ENCODE measurements around the gene TGM4.

The TGM4 gene

DNA sequence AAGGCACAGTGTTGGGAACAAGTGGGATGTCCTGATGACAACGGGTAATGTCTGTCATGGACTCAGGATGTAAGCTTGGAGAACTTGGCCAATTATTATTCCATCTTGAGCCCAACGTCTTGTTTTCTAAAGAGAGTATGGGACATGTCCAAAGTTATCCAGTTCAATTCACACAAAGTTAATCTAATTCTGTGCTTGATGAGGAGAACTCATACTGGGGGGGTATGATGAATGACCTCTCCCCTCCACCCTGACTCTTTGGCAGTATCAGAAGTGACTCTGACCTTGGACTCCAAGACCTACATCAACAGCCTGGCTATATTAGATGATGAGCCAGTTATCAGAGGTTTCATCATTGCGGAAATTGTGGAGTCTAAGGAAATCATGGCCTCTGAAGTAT is 36.3 kb downstream of the TGM4 start:
- TF ChIP-seq ZNF8 (CRISPR knock-in tag; IDR thresholded peaks at IDR 0.05) = no peak
- TF ChIP-seq, protein P1, sequence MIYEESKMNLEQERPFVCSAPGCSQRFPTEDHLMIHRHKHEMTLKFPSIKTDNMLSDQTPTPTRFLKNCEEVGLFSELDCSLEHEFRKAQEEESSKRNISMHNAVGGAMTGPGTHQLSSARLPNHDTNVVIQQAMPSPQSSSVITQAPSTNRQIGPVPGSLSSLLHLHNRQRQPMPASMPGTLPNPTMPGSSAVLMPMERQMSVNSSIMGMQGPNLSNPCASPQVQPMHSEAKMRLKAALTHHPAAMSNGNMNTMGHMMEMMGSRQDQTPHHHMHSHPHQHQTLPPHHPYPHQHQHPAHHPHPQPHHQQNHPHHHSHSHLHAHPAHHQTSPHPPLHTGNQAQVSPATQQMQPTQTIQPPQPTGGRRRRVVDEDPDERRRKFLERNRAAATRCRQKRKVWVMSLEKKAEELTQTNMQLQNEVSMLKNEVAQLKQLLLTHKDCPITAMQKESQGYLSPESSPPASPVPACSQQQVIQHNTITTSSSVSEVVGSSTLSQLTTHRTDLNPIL (CRISPR knock-in tag; IDR thresholded peaks at IDR 0.05; ENCODE audit: low read depth) = no peak
- no peak for TF ChIP-seq ZNF565 (CRISPR knock-in tag; conservative IDR thresholded peaks at IDR 0.05; ENCODE audit: low read depth)
- no peak for TF ChIP-seq CSDC2 (CRISPR knock-in tag; IDR thresholded peaks at IDR 0.05)
- TF ChIP-seq, protein P2, sequence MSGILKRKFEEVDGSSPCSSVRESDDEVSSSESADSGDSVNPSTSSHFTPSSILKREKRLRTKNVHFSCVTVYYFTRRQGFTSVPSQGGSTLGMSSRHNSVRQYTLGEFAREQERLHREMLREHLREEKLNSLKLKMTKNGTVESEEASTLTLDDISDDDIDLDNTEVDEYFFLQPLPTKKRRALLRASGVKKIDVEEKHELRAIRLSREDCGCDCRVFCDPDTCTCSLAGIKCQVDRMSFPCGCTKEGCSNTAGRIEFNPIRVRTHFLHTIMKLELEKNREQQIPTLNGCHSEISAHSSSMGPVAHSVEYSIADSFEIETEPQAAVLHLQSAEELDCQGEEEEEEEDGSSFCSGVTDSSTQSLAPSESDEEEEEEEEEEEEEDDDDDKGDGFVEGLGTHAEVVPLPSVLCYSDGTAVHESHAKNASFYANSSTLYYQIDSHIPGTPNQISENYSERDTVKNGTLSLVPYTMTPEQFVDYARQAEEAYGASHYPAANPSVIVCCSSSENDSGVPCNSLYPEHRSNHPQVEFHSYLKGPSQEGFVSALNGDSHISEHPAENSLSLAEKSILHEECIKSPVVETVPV (CRISPR knock-in tag; IDR thresholded peaks at IDR 0.05) = no peak
- TF ChIP-seq TOX (CRISPR knock-in tag; IDR thresholded peaks at IDR 0.05; ENCODE audit: borderline replicate concordance) = no peak
- TF ChIP-seq RARB (CRISPR knock-in tag; IDR thresholded peaks at IDR 0.05) = no peak
- TF ChIP-seq, protein P3, sequence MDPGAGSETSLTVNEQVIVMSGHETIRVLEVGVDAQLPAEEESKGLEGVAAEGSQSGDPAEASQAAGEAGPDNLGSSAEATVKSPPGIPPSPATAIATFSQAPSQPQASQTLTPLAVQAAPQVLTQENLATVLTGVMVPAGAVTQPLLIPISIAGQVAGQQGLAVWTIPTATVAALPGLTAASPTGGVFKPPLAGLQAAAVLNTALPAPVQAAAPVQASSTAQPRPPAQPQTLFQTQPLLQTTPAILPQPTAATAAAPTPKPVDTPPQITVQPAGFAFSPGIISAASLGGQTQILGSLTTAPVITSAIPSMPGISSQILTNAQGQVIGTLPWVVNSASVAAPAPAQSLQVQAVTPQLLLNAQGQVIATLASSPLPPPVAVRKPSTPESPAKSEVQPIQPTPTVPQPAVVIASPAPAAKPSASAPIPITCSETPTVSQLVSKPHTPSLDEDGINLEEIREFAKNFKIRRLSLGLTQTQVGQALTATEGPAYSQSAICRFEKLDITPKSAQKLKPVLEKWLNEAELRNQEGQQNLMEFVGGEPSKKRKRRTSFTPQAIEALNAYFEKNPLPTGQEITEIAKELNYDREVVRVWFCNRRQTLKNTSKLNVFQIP (CRISPR knock-in tag; IDR thresholded peaks at IDR 0.05; ENCODE audit: borderline replicate concordance, low read depth) = no peak

DNA sequence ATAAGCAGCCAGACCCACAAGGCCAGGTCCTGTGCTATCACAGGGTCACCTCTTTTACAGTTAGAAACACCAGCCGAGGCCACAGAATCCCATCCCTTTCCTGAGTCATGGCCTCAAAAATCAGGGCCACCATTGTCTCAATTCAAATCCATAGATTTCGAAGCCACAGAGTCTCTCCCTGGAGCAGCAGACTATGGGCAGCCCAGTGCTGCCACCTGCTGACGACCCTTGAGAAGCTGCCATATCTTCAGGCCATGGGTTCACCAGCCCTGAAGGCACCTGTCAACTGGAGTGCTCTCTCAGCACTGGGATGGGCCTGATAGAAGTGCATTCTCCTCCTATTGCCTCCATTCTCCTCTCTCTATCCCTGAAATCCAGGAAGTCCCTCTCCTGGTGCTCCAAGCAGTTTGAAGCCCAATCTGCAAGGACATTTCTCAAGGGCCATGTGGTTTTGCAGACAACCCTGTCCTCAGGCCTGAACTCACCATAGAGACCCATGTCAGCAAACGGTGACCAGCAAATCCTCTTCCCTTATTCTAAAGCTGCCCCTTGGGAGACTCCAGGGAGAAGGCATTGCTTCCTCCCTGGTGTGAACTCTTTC is 39.6 kb downstream of the TGM4 start:
- TF ChIP-seq ZNF8 (CRISPR knock-in tag; IDR thresholded peaks at IDR 0.05) = no peak
- TF ChIP-seq ZFP30 (CRISPR knock-in tag; IDR thresholded peaks at IDR 0.05) = no peak
- TF ChIP-seq CSDC2 (CRISPR knock-in tag; IDR thresholded peaks at IDR 0.05) = no peak
- TF ChIP-seq GLIS3 (CRISPR knock-in tag; IDR thresholded peaks at IDR 0.05) = no peak
- no peak for TF ChIP-seq RARB (CRISPR knock-in tag; IDR thresholded peaks at IDR 0.05)
- ATAC-seq = peak; percentile 89

More for the DNA sequence above, 36.3 kb downstream of the TGM4 start:
- no peak for ATAC-seq

DNA sequence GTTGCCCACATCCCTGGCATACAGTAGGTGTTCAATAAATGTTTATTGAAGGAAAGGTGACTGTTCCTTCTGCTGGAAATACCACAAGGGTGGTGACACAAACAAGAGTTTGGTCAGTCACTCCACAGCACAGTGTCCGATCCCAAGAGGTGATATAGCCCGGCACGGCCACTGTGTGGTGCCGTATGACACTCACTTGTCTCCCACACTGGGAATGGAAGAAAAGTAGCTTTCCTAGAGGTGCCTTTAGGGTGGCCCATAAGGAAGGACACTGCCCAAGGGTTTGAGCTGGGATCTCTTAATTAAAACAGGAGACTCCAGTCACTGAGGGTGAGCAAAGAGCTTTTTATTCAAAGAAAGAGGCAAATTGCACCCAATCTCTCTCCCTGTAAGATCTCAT is 40.5 kb downstream of the TGM4 start:
- ATAC-seq = peak; percentile 81
- TF ChIP-seq, protein P2 (CRISPR knock-in tag; IDR thresholded peaks at IDR 0.05) = no peak
- TF ChIP-seq ZNF8 (CRISPR knock-in tag; IDR thresholded peaks at IDR 0.05) (no peak), OSR1 (CRISPR knock-in tag; IDR thresholded peaks at IDR 0.05) (no peak), ZNF565 (CRISPR knock-in tag; conservative IDR thresholded peaks at IDR 0.05; ENCODE audit: low read depth) (no peak), ESRRG (CRISPR knock-in tag; IDR thresholded peaks at IDR 0.05) (no peak)
- TF ChIP-seq, protein P4, sequence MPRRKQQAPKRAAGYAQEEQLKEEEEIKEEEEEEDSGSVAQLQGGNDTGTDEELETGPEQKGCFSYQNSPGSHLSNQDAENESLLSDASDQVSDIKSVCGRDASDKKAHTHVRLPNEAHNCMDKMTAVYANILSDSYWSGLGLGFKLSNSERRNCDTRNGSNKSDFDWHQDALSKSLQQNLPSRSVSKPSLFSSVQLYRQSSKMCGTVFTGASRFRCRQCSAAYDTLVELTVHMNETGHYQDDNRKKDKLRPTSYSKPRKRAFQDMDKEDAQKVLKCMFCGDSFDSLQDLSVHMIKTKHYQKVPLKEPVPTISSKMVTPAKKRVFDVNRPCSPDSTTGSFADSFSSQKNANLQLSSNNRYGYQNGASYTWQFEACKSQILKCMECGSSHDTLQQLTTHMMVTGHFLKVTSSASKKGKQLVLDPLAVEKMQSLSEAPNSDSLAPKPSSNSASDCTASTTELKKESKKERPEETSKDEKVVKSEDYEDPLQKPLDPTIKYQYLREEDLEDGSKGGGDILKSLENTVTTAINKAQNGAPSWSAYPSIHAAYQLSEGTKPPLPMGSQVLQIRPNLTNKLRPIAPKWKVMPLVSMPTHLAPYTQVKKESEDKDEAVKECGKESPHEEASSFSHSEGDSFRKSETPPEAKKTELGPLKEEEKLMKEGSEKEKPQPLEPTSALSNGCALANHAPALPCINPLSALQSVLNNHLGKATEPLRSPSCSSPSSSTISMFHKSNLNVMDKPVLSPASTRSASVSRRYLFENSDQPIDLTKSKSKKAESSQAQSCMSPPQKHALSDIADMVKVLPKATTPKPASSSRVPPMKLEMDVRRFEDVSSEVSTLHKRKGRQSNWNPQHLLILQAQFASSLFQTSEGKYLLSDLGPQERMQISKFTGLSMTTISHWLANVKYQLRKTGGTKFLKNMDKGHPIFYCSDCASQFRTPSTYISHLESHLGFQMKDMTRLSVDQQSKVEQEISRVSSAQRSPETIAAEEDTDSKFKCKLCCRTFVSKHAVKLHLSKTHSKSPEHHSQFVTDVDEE (CRISPR knock-in tag; IDR thresholded peaks at IDR 0.05) = no peak

DNA sequence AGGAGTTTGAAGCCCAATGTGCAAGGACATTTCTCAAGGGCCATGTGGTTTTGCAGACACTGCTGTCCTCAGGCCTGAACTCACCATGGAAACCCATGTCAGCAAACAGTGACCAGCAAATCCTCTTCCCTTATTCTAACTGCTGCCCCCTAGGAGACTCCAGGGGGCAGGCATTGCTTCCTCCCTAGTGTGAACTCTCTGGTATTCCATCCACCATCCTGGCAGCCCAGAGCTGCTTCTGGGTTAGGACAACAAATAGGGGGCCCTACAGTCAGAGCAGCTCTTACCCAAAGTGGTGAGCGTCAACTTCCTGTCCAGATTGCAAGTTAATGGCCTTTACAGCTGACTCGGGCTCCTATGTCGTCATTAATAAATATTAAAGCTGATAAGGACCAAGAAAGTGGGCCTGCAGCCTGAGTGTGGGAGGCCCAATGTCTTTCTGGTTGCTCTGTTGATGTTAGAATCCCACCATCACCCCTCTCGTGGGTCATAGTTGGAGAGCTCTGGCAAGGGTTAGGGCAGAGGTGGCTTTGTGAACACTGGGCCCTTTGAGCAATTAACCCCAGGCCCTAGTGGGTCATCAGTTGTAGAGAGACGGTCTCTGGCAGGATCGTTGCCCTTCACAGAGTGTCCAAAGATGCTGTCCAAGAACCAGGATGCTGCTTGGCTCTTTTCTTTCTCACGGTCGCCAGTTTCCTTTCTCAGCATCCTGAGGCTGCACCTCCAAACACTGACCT is 41.5 kb downstream of the TGM4 start:
- peak; percentile 28 for ATAC-seq
- no peak for TF ChIP-seq ZNF8 (CRISPR knock-in tag; IDR thresholded peaks at IDR 0.05)
- TF ChIP-seq BACH2 (CRISPR knock-in tag; IDR thresholded peaks at IDR 0.05; ENCODE audit: borderline replicate concordance) = no peak
- no peak for TF ChIP-seq ISL1 (CRISPR knock-in tag; IDR thresholded peaks at IDR 0.05)
- TF ChIP-seq, protein P2 (CRISPR knock-in tag; IDR thresholded peaks at IDR 0.05) = no peak
- TF ChIP-seq CSDC2 (CRISPR knock-in tag; IDR thresholded peaks at IDR 0.05) = no peak
- no peak for TF ChIP-seq PPARA (CRISPR knock-in tag; IDR thresholded peaks at IDR 0.05; ENCODE audit: borderline replicate concordance)
- TF ChIP-seq, protein P5, sequence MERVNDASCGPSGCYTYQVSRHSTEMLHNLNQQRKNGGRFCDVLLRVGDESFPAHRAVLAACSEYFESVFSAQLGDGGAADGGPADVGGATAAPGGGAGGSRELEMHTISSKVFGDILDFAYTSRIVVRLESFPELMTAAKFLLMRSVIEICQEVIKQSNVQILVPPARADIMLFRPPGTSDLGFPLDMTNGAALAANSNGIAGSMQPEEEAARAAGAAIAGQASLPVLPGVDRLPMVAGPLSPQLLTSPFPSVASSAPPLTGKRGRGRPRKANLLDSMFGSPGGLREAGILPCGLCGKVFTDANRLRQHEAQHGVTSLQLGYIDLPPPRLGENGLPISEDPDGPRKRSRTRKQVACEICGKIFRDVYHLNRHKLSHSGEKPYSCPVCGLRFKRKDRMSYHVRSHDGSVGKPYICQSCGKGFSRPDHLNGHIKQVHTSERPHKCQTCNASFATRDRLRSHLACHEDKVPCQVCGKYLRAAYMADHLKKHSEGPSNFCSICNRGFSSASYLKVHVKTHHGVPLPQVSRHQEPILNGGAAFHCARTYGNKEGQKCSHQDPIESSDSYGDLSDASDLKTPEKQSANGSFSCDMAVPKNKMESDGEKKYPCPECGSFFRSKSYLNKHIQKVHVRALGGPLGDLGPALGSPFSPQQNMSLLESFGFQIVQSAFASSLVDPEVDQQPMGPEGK (CRISPR knock-in tag; IDR thresholded peaks at IDR 0.05; ENCODE audit: borderline replicate concordance) = no peak
- no peak for TF ChIP-seq ZNF565 (CRISPR knock-in tag; conservative IDR thresholded peaks at IDR 0.05; ENCODE audit: low read depth)
- TF ChIP-seq SNAI2 (CRISPR knock-in tag; IDR thresholded peaks at IDR 0.05) = no peak
- no peak for TF ChIP-seq TOX (CRISPR knock-in tag; IDR thresholded peaks at IDR 0.05; ENCODE audit: borderline replicate concordance)
- TF ChIP-seq, protein P1 (CRISPR knock-in tag; IDR thresholded peaks at IDR 0.05; ENCODE audit: low read depth) = no peak
- TF ChIP-seq OSR1 (CRISPR knock-in tag; IDR thresholded peaks at IDR 0.05) = no peak
- TF ChIP-seq TCF4 (CRISPR knock-in tag; IDR thresholded peaks at IDR 0.05; ENCODE audit: borderline replicate concordance) = no peak
- no peak for TF ChIP-seq ESRRG (CRISPR knock-in tag; IDR thresholded peaks at IDR 0.05)
- no peak for TF ChIP-seq RARB (CRISPR knock-in tag; IDR thresholded peaks at IDR 0.05)

All from SK-N-SH treated with all-trans-retinoic acid at 6 μM for 48 hours (cell line).